ENCODE results near the gene MAPK12.

- TF ChIP-seq CTCF (IDR thresholded peaks at IDR 0.05), result no peak
- TF ChIP-seq EP300 (IDR thresholded peaks at IDR 0.05), result no peak
Observed at GRCh38 chr22:50260434-50260800, 1.1 kb downstream of the MAPK12 start.
